ENCODE data around the gene EVI5. TPM values are rescaled to one million over a fixed set of nuclear protein-coding genes. Genes with fewer than 3 reads are reported as not detected.

Gene EVI5
- total RNA-seq, 1 experiment from 2014 or later, result 31.6 TPM

DNA sequence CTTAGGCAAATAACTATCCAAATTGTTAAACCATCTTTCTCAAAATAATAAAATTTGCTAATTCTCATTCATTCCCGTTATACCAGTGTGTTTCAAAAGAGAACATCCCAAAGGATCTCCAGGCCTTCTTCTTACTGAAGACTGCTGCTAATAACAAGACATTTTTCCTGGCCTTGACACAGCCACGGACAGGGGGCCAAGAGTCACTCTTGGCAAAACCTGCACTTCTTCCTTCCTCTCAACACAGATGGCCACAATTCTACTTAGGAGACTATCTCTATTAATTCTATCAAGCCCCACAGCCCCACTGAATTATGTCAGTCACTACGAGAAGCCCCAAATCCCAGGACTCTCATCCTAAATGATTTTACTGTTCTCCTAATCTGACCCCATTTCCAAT, 86.0 kb downstream of the EVI5 start:
- BruUV-seq (replicated peaks), result no TSS peak
- POLR2A ChIA-PET (ENCODE audit: low non-redundant PET), result no interaction called here
- no peak overlapping the region for H3K4me3 ChIP-seq (ENCODE audit: low read depth, low read length, poor library complexity, severe bottlenecking)
- H3K27ac ChIP-seq (ENCODE audit: low read depth, low read length, poor library complexity, severe bottlenecking), result no peak overlapping the region
- CTCF ChIA-PET, result no interaction called here
- intact Hi-C loops (cut with micrococcal nuclease; ENCODE audit: unreplicated experiment), result no loop called here
- DNase-seq (ENCODE audit: low spot score), result no peak
- H3K4me1 ChIP-seq (ENCODE audit: insufficient read depth, low read length, poor library complexity, severe bottlenecking), result peaks cover 2% of the 10 kb centered on the region
- TF ChIP-seq, protein P1, sequence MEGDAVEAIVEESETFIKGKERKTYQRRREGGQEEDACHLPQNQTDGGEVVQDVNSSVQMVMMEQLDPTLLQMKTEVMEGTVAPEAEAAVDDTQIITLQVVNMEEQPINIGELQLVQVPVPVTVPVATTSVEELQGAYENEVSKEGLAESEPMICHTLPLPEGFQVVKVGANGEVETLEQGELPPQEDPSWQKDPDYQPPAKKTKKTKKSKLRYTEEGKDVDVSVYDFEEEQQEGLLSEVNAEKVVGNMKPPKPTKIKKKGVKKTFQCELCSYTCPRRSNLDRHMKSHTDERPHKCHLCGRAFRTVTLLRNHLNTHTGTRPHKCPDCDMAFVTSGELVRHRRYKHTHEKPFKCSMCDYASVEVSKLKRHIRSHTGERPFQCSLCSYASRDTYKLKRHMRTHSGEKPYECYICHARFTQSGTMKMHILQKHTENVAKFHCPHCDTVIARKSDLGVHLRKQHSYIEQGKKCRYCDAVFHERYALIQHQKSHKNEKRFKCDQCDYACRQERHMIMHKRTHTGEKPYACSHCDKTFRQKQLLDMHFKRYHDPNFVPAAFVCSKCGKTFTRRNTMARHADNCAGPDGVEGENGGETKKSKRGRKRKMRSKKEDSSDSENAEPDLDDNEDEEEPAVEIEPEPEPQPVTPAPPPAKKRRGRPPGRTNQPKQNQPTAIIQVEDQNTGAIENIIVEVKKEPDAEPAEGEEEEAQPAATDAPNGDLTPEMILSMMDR (conservative IDR thresholded peaks at IDR 0.05; ENCODE audit: low read depth, low read length), result no peak
- no peak for TF ChIP-seq EZH2 (IDR thresholded peaks at IDR 0.05; ENCODE audit: borderline replicate concordance, low read depth, low read length, poor library complexity, severe bottlenecking)
- no peaks in the 10 kb centered on the region for H3K27me3 ChIP-seq (replicated peaks; ENCODE audit: insufficient read depth, low read depth, low read length, poor library complexity)
- H3K9me3 ChIP-seq (ENCODE audit: low read depth, low read length, poor library complexity, severe bottlenecking), result no peaks in the 10 kb centered on the region
- H3K36me3 ChIP-seq (ENCODE audit: insufficient read depth, low read length, poor library complexity, severe bottlenecking), result no peaks in the 10 kb centered on the region

DNA sequence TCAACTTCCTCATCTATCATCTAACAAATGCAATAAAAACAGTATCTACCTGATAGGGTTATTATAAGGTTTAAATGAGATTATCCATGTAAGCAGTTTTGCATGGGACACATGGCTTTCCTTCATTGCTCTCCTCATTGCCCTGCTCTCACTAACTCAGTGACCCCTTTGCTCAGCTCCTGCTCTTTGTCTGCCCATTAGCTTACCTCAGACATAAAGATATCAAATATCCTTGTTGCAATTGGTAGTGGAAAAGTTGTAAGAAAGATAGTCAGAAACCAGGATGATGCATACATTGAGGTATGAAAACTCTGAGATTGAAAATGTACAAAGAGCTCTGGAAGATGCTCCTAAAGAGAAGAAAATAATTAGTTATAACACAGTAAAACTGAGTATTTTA, 89.8 kb downstream of the EVI5 start:
- no peak for DNase-seq (ENCODE audit: low spot score)
- no peaks in the 10 kb centered on the region for H3K27me3 ChIP-seq (replicated peaks; ENCODE audit: insufficient read depth, low read depth, low read length, poor library complexity)
- peaks cover 9% of the 10 kb centered on the region for H3K36me3 ChIP-seq (ENCODE audit: insufficient read depth, low read length, poor library complexity, severe bottlenecking)
- ChIA-PET CTCF (no interaction called here), POLR2A (ENCODE audit: low non-redundant PET) (no interaction called here)
- intact Hi-C loops (cut with micrococcal nuclease; ENCODE audit: unreplicated experiment), result no loop called here
- TF ChIP-seq, protein P1 (conservative IDR thresholded peaks at IDR 0.05; ENCODE audit: low read depth, low read length), result no peak
- TF ChIP-seq EZH2 (IDR thresholded peaks at IDR 0.05; ENCODE audit: borderline replicate concordance, low read depth, low read length, poor library complexity, severe bottlenecking), result no peak
- no peak overlapping the region for H3K4me3 ChIP-seq (ENCODE audit: low read depth, low read length, poor library complexity, severe bottlenecking)
- no TSS peak for BruUV-seq (replicated peaks)
- H3K4me1 ChIP-seq (ENCODE audit: insufficient read depth, low read length, poor library complexity, severe bottlenecking), result no peaks in the 10 kb centered on the region
- no peaks in the 10 kb centered on the region for H3K9me3 ChIP-seq (ENCODE audit: low read depth, low read length, poor library complexity, severe bottlenecking)
- H3K27ac ChIP-seq (ENCODE audit: low read depth, low read length, poor library complexity, severe bottlenecking), result no peak overlapping the region

DNA sequence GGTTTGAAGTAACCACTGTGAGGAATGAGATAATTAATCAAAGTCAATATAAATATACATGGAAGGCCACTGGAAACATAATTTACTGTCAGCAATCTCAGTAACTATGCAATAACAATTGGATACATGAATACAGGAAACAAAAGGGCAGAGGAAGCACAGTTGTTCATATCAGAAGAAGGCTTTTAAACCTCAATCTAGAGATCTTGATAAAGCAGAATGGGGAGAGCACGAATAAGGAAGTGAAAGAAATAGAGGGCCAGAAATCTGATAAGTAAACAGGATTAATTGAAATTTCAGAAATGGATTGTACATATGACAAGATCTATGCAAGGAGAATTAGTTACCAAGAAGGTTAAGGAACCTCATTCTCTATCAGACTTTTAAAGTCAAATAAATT, 93.0 kb downstream of the EVI5 start:
- no peaks in the 10 kb centered on the region for H3K4me1 ChIP-seq (ENCODE audit: insufficient read depth, low read length, poor library complexity, severe bottlenecking)
- H3K36me3 ChIP-seq (ENCODE audit: insufficient read depth, low read length, poor library complexity, severe bottlenecking), result peaks cover 9% of the 10 kb centered on the region
- CTCF ChIA-PET, result interaction anchor here (0.6 kb wide), 1 partner anchor 40 kb away, joined by 4 read pairs; no protein-coding TSS in a partner anchor
- H3K4me3 ChIP-seq (ENCODE audit: low read depth, low read length, poor library complexity, severe bottlenecking), result no peak overlapping the region
- no peak for TF ChIP-seq EZH2 (IDR thresholded peaks at IDR 0.05; ENCODE audit: borderline replicate concordance, low read depth, low read length, poor library complexity, severe bottlenecking)
- TF ChIP-seq, protein P1 (conservative IDR thresholded peaks at IDR 0.05; ENCODE audit: low read depth, low read length), result no peak
- no peaks in the 10 kb centered on the region for H3K9me3 ChIP-seq (ENCODE audit: low read depth, low read length, poor library complexity, severe bottlenecking)
- H3K27ac ChIP-seq (ENCODE audit: low read depth, low read length, poor library complexity, severe bottlenecking), result no peak overlapping the region
- no TSS peak for BruUV-seq (replicated peaks)
- no peaks in the 10 kb centered on the region for H3K27me3 ChIP-seq (replicated peaks; ENCODE audit: insufficient read depth, low read depth, low read length, poor library complexity)
- no peak for DNase-seq (ENCODE audit: low spot score)
- intact Hi-C loops (cut with micrococcal nuclease; ENCODE audit: unreplicated experiment), result no loop called here
- POLR2A ChIA-PET (ENCODE audit: low non-redundant PET), result no interaction called here
